Liver (tissue), 3 donors: ENCODE measurements around the gene COX7A2.

Experiments
- ATF3 ChIP-seq: IDR thresholded peaks from 2 replicates; pipeline ENCODE4 v1.6.1; 2016; ENCODE audit warnings: antibody characterized with exemption
- FOXA1 ChIP-seq: IDR thresholded peaks from 2 replicates; pipeline ENCODE4 v1.6.1; 2016; ENCODE audit warnings: antibody characterized with exemption
- GABPA ChIP-seq, 2 donors: IDR thresholded peaks in 1 of 2; conservative IDR thresholded peaks in 1 of 2; 2 replicates each; pipeline ENCODE4 v1.6.1; 2016; ENCODE audit warnings: antibody characterized with exemption in 2 of 2, mild to moderate bottlenecking in 1 of 2, moderate library complexity in 1 of 2
- RAD21 ChIP-seq, 2 donors: IDR thresholded peaks; 2 replicates each; pipeline ENCODE4 v1.6.1; 2016; ENCODE audit warnings: antibody characterized with exemption in 2 of 2, mild to moderate bottlenecking in 2 of 2
- SP1 ChIP-seq: IDR thresholded peaks from 2 replicates; pipeline ENCODE4 v1.6.1; 2018; ENCODE audit warnings: antibody characterized with exemption, mild to moderate bottlenecking
- TAF1 ChIP-seq: conservative IDR thresholded peaks from 2 replicates; pipeline ENCODE4 v1.6.1; 2016; ENCODE audit warnings: antibody characterized with exemption, mild to moderate bottlenecking
- YY1 ChIP-seq: IDR thresholded peaks from 2 replicates; pipeline ENCODE4 v1.6.1; 2016; ENCODE audit warnings: antibody characterized with exemption, mild to moderate bottlenecking
- ZBTB33 ChIP-seq: IDR thresholded peaks from 2 replicates; pipeline ENCODE4 v1.6.1; 2016; ENCODE audit warnings: antibody characterized with exemption
- TF ChIP-seq, protein P1 (sequence below): fragments of 150-350 bp; IDR thresholded peaks from 2 replicates; pipeline ENCODE4 v1.5.1; 2017; ENCODE audit warnings: improper control_type of control experiment, low read depth, low read length; ENCODE audit not compliant: missing input control
- TF ChIP-seq, protein P2 (sequence below): IDR thresholded peaks from 2 replicates; pipeline ENCODE4 v1.6.1; 2016; ENCODE audit warnings: antibody characterized with exemption, mild to moderate bottlenecking
- donor health status: healthy.
- donor health status: healthy.

DNA sequence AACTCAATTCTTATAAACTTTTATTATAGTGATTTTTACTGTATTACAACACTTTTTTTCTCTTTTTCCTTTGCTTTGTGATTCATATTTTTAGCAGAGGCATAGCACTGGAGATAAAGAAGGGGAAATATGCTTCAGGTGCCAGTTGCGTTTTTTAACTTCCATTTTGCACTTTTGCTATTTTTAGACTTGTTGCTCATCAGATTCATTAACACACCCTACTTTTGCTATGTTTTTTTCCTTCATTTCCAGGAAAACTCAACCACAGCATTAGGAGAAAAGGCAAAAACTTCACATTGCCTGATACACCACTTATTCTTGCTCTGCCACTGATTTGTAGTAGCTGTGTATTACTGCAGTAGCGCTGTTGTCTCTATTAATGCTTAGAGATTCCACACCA lies 49.0 kb upstream of the COX7A2 start:
- TF ChIP-seq FOXA1 (no peak), ZBTB33 (no peak), SP1 (no peak), ATF3 (no peak), RAD21 (IDR thresholded peaks at IDR 0.05) (no peak), YY1 (no peak), GABPA (IDR thresholded peaks at IDR 0.05 in 1 of 2, conservative IDR thresholded peaks at IDR 0.05 in 1 of 2) (no peak), TAF1 (no peak)
- TF ChIP-seq, protein P1, sequence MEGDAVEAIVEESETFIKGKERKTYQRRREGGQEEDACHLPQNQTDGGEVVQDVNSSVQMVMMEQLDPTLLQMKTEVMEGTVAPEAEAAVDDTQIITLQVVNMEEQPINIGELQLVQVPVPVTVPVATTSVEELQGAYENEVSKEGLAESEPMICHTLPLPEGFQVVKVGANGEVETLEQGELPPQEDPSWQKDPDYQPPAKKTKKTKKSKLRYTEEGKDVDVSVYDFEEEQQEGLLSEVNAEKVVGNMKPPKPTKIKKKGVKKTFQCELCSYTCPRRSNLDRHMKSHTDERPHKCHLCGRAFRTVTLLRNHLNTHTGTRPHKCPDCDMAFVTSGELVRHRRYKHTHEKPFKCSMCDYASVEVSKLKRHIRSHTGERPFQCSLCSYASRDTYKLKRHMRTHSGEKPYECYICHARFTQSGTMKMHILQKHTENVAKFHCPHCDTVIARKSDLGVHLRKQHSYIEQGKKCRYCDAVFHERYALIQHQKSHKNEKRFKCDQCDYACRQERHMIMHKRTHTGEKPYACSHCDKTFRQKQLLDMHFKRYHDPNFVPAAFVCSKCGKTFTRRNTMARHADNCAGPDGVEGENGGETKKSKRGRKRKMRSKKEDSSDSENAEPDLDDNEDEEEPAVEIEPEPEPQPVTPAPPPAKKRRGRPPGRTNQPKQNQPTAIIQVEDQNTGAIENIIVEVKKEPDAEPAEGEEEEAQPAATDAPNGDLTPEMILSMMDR = no peak
- TF ChIP-seq, protein P2, sequence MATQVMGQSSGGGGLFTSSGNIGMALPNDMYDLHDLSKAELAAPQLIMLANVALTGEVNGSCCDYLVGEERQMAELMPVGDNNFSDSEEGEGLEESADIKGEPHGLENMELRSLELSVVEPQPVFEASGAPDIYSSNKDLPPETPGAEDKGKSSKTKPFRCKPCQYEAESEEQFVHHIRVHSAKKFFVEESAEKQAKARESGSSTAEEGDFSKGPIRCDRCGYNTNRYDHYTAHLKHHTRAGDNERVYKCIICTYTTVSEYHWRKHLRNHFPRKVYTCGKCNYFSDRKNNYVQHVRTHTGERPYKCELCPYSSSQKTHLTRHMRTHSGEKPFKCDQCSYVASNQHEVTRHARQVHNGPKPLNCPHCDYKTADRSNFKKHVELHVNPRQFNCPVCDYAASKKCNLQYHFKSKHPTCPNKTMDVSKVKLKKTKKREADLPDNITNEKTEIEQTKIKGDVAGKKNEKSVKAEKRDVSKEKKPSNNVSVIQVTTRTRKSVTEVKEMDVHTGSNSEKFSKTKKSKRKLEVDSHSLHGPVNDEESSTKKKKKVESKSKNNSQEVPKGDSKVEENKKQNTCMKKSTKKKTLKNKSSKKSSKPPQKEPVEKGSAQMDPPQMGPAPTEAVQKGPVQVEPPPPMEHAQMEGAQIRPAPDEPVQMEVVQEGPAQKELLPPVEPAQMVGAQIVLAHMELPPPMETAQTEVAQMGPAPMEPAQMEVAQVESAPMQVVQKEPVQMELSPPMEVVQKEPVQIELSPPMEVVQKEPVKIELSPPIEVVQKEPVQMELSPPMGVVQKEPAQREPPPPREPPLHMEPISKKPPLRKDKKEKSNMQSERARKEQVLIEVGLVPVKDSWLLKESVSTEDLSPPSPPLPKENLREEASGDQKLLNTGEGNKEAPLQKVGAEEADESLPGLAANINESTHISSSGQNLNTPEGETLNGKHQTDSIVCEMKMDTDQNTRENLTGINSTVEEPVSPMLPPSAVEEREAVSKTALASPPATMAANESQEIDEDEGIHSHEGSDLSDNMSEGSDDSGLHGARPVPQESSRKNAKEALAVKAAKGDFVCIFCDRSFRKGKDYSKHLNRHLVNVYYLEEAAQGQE = no peak
